GM23338 (cell line): ENCODE data around the gene HMGCLL1. TPM values are rescaled to one million over a fixed set of nuclear protein-coding genes. Genes with fewer than 3 reads are reported as not detected.
A peak's percentile ranks its signal among the peaks of the same experiment; 100 is the strongest.

Experiments
- ATAC-seq: fragments of 200-7000 bp; cut with Tn5 transposase; 3 replicates; pipeline ENCODE4 v1.9.1; 2020
- DNase-seq: peaks from one replicate; pipeline ENCODE4 v3.0.0-alpha.2; 2015; ENCODE audit warnings: low spot score
- H2AFZ ChIP-seq: fragments of 200-600 bp; sonication (generic); 2 replicates; pipeline ENCODE4 v1.8.0; 2016; ENCODE audit warnings: antibody characterized with exemption, mild to moderate bottlenecking, moderate library complexity
- H3F3A ChIP-seq: fragments of 200-600 bp; sonication (generic); replicated peaks from 2 replicates; pipeline ENCODE4 v1.8.0; 2017; ENCODE audit warnings: antibody characterized with exemption, mixed run types, low read depth
- H3K27ac ChIP-seq: fragments of 200-600 bp; sonication (generic); 2 replicates; pipeline ENCODE4 v1.6.1; 2016; ENCODE audit warnings: low read depth
- H3K27me3 ChIP-seq: fragments of 200-600 bp; sonication (generic); 2 replicates; pipeline ENCODE4 v1.8.0; 2016; ENCODE audit warnings: mild to moderate bottlenecking, mixed run types, moderate library complexity; ENCODE audit not compliant: insufficient read depth
- H3K36me3 ChIP-seq: fragments of 200-600 bp; sonication (generic); 2 replicates; pipeline ENCODE4 v1.8.0; 2016; ENCODE audit warnings: mild to moderate bottlenecking; ENCODE audit not compliant: insufficient read depth
- H3K4me1 ChIP-seq: fragments of 200-600 bp; sonication (generic); 2 replicates; pipeline ENCODE4 v1.8.0; 2016; ENCODE audit warnings: mild to moderate bottlenecking, moderate library complexity; ENCODE audit not compliant: insufficient read depth
- H3K4me2 ChIP-seq: fragments of 200-600 bp; sonication (generic); 2 replicates; pipeline ENCODE4 v1.7.1; 2017; ENCODE audit warnings: mixed run types
- H3K4me3 ChIP-seq: fragments of 200-600 bp; sonication (generic); 2 replicates; pipeline ENCODE4 v1.6.1; 2016; ENCODE audit warnings: mixed run types
- H3K79me2 ChIP-seq: fragments of 200-600 bp; sonication (generic); replicated peaks from 2 replicates; pipeline ENCODE4 v1.8.0; 2017; ENCODE audit warnings: mild to moderate bottlenecking; ENCODE audit not compliant: insufficient read depth
- H3K9me2 ChIP-seq: fragments of 200-600 bp; sonication (generic); 2 replicates; pipeline ENCODE4 v1.8.0; 2017; ENCODE audit not compliant: insufficient read depth
- H4K20me1 ChIP-seq: fragments of 200-600 bp; sonication (generic); replicated peaks from 2 replicates; pipeline ENCODE4 v1.8.0; 2017; ENCODE audit warnings: mild to moderate bottlenecking; ENCODE audit not compliant: insufficient read depth
- H3K27ac Mint-ChIP-seq: 2 replicates; pipeline ENCODE4 v1.8.0; 2020; ENCODE audit warnings: inconsistent platforms, mild to moderate bottlenecking, moderate library complexity, mixed read lengths
- H3K27me3 Mint-ChIP-seq: 3 replicates; pipeline ENCODE4 v1.8.0; 2022; ENCODE audit warnings: low read depth, mild to moderate bottlenecking, moderate library complexity, mixed read lengths, inconsistent platforms; ENCODE audit not compliant: insufficient read depth, poor library complexity
- H3K36me3 Mint-ChIP-seq: 3 replicates; pipeline ENCODE4 v1.8.0; 2021; ENCODE audit warnings: low read depth, mild to moderate bottlenecking, inconsistent platforms, moderate library complexity, mixed read lengths
- H3K4me1 Mint-ChIP-seq: 3 replicates; pipeline ENCODE4 v1.8.0; 2020; ENCODE audit warnings: mild to moderate bottlenecking, inconsistent platforms, mixed read lengths
- H3K4me3 Mint-ChIP-seq: 3 replicates; pipeline ENCODE4 v1.8.0; 2021; ENCODE audit warnings: moderate library complexity, mild to moderate bottlenecking, inconsistent platforms, mixed read lengths
- H3K9me3 Mint-ChIP-seq: 3 replicates; pipeline ENCODE4 v1.8.0; 2020; ENCODE audit warnings: moderate library complexity, mild to moderate bottlenecking, inconsistent platforms, mixed read lengths
- CREB1 ChIP-seq: fragments of 250-450 bp; sonication (Bioruptor Pico); IDR thresholded peaks from 2 replicates; pipeline ENCODE4 v1.5.0; 2020; ENCODE audit warnings: low read depth, mild to moderate bottlenecking, moderate library complexity
- STAT1 ChIP-seq: IDR thresholded peaks from one replicate; pipeline ENCODE4 v1.6.1; 2016; ENCODE audit warnings: antibody characterized with exemption; ENCODE audit not compliant: unreplicated experiment
- ZNF331 ChIP-seq: fragments of 250-450 bp; sonication (Bioruptor Pico); IDR thresholded peaks from 2 replicates; pipeline ENCODE4 v1.5.0; 2020; ENCODE audit warnings: low read depth, mild to moderate bottlenecking, moderate library complexity
- polyA plus RNA-seq: library from polyadenylated mRNA; unstranded; fragments of >200 nt; fragmentation: Nextera tagmentation; extraction: Ambion mirVana; gene quantifications from 2 replicates; pipeline ENCODE4 v1.2.1, GENCODE V29; 2016
- total RNA-seq: library from RNA; depleted of rRNA; stranded (reverse); fragments of >200 nt; shearing (Covaris generic); gene quantifications from 2 replicates; pipeline ENCODE4 v1.2.3, GENCODE V29; 2014
- TF ChIP-seq, protein P1 (sequence below), 2 experiments: fragments of 200-600 bp in 1 of 2; sonication (generic) in 1 of 2; conservative IDR thresholded peaks; 2 replicates each; pipeline versions ENCODE4 v1.5.1 to v1.6.1; 2016 to 2017; ENCODE audit warnings: antibody characterized with exemption in 2 of 2, low read depth in 2 of 2, mild to moderate bottlenecking in 2 of 2, moderate library complexity in 1 of 2
- TF ChIP-seq, protein P2 (sequence below): IDR thresholded peaks from 2 replicates; pipeline ENCODE4 v1.6.1; 2016; ENCODE audit warnings: antibody characterized with exemption
- TF ChIP-seq, protein P3 (sequence below): fragments of 250-450 bp; sonication (Bioruptor Pico); IDR thresholded peaks from 2 replicates; pipeline ENCODE4 v1.5.0; 2020; ENCODE audit warnings: mild to moderate bottlenecking, moderate library complexity

Gene HMGCLL1
- total and polyA plus RNA-seq, 2 experiments from 2014 or later: 0.24 TPM; not detected in 1

DNA sequence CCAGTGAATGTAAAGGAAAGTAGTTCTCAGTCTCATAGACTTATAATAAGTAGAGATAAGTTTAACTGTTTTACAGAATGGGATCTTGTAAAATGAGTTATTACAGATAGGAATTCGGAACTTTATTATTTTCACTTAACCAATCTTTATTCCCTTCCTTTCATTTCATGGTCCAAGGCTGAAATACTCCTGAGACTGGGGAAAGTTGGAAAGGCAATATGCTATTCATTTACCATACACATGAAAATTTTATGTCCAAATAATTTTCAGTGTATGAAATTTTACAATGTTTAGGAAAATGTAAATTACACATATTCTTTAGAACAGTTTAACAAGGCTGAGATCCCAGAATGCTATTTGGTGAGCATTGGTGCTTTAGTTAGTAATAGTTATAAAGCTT lies 62.3 kb downstream of the HMGCLL1 start:
- ATAC-seq (no peak), DNase-seq (no peak)
- no peak for TF ChIP-seq STAT1
- TF ChIP-seq ZNF331 (CRISPR knock-in tag): no peak
- TF ChIP-seq, protein P1, sequence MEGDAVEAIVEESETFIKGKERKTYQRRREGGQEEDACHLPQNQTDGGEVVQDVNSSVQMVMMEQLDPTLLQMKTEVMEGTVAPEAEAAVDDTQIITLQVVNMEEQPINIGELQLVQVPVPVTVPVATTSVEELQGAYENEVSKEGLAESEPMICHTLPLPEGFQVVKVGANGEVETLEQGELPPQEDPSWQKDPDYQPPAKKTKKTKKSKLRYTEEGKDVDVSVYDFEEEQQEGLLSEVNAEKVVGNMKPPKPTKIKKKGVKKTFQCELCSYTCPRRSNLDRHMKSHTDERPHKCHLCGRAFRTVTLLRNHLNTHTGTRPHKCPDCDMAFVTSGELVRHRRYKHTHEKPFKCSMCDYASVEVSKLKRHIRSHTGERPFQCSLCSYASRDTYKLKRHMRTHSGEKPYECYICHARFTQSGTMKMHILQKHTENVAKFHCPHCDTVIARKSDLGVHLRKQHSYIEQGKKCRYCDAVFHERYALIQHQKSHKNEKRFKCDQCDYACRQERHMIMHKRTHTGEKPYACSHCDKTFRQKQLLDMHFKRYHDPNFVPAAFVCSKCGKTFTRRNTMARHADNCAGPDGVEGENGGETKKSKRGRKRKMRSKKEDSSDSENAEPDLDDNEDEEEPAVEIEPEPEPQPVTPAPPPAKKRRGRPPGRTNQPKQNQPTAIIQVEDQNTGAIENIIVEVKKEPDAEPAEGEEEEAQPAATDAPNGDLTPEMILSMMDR (conservative IDR thresholded peaks at IDR 0.05; ENCODE audit: low read depth in 2 of 2): no peak
- TF ChIP-seq, protein P2, sequence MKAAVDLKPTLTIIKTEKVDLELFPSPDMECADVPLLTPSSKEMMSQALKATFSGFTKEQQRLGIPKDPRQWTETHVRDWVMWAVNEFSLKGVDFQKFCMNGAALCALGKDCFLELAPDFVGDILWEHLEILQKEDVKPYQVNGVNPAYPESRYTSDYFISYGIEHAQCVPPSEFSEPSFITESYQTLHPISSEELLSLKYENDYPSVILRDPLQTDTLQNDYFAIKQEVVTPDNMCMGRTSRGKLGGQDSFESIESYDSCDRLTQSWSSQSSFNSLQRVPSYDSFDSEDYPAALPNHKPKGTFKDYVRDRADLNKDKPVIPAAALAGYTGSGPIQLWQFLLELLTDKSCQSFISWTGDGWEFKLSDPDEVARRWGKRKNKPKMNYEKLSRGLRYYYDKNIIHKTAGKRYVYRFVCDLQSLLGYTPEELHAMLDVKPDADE: no peak
- Histone ChIP-seq H3K4me2 (no peak overlapping the region), H3K4me3 (no peak overlapping the region), H3K36me3 (no peaks in the 10 kb centered on the region), H4K20me1 (no peaks in the 10 kb centered on the region), H3K4me1 (no peaks in the 10 kb centered on the region), H2AFZ (no peak overlapping the region), H3K79me2 (no peaks in the 10 kb centered on the region), H3K27ac (no peak overlapping the region), H3K27me3 (no peaks in the 10 kb centered on the region), H3K9me2 (no peaks in the 10 kb centered on the region), H3F3A (no peaks in the 10 kb centered on the region)
- H3K4me3 Mint-ChIP-seq: no peak overlapping the region
- no peaks in the 10 kb centered on the region for H3K36me3 Mint-ChIP-seq
- H3K9me3 Mint-ChIP-seq: no peaks in the 10 kb centered on the region
- no peak overlapping the region for H3K27ac Mint-ChIP-seq
- no peaks in the 10 kb centered on the region for H3K4me1 Mint-ChIP-seq
- no peaks in the 10 kb centered on the region for H3K27me3 Mint-ChIP-seq

DNA sequence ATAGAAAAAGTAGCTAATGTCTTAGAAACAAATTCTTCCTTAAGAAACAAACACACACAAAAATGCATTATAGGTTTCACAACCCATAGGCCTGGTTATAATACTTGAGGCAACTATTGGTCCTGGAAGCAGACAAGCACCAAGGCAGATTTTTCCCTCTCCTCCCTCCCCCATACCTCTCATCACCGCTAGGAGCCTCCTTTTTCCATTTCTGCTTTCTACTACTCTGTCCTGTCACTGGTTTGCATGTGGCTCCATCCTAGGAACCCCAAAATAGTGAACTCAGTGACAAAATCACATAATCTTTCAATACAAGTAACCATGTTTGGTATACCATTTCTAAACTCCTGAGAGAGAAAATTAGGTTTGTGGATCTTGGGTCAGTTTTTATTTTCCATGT lies 66.1 kb downstream of the HMGCLL1 start:
- H3F3A ChIP-seq: no peaks in the 10 kb centered on the region
- H2AFZ ChIP-seq: no peak overlapping the region
- H3K9me3 Mint-ChIP-seq: no peaks in the 10 kb centered on the region
- no peaks in the 10 kb centered on the region for H3K27me3 ChIP-seq
- H3K27ac Mint-ChIP-seq: no peak overlapping the region
- no peaks in the 10 kb centered on the region for H3K9me2 ChIP-seq
- no peak overlapping the region for H3K4me2 ChIP-seq
- no peak overlapping the region for H3K27ac ChIP-seq
- DNase-seq: peak; percentile 20
- no peaks in the 10 kb centered on the region for H4K20me1 ChIP-seq
- peak; percentile 44 for ATAC-seq
- no peak overlapping the region for H3K4me3 ChIP-seq
- H3K4me3 Mint-ChIP-seq: no peak overlapping the region
- no peaks in the 10 kb centered on the region for H3K4me1 ChIP-seq
- no peaks in the 10 kb centered on the region for H3K36me3 ChIP-seq
- H3K36me3 Mint-ChIP-seq: no peaks in the 10 kb centered on the region
- no peaks in the 10 kb centered on the region for H3K4me1 Mint-ChIP-seq
- H3K27me3 Mint-ChIP-seq: no peaks in the 10 kb centered on the region
- H3K79me2 ChIP-seq: no peaks in the 10 kb centered on the region
- TF ChIP-seq, protein P3, sequence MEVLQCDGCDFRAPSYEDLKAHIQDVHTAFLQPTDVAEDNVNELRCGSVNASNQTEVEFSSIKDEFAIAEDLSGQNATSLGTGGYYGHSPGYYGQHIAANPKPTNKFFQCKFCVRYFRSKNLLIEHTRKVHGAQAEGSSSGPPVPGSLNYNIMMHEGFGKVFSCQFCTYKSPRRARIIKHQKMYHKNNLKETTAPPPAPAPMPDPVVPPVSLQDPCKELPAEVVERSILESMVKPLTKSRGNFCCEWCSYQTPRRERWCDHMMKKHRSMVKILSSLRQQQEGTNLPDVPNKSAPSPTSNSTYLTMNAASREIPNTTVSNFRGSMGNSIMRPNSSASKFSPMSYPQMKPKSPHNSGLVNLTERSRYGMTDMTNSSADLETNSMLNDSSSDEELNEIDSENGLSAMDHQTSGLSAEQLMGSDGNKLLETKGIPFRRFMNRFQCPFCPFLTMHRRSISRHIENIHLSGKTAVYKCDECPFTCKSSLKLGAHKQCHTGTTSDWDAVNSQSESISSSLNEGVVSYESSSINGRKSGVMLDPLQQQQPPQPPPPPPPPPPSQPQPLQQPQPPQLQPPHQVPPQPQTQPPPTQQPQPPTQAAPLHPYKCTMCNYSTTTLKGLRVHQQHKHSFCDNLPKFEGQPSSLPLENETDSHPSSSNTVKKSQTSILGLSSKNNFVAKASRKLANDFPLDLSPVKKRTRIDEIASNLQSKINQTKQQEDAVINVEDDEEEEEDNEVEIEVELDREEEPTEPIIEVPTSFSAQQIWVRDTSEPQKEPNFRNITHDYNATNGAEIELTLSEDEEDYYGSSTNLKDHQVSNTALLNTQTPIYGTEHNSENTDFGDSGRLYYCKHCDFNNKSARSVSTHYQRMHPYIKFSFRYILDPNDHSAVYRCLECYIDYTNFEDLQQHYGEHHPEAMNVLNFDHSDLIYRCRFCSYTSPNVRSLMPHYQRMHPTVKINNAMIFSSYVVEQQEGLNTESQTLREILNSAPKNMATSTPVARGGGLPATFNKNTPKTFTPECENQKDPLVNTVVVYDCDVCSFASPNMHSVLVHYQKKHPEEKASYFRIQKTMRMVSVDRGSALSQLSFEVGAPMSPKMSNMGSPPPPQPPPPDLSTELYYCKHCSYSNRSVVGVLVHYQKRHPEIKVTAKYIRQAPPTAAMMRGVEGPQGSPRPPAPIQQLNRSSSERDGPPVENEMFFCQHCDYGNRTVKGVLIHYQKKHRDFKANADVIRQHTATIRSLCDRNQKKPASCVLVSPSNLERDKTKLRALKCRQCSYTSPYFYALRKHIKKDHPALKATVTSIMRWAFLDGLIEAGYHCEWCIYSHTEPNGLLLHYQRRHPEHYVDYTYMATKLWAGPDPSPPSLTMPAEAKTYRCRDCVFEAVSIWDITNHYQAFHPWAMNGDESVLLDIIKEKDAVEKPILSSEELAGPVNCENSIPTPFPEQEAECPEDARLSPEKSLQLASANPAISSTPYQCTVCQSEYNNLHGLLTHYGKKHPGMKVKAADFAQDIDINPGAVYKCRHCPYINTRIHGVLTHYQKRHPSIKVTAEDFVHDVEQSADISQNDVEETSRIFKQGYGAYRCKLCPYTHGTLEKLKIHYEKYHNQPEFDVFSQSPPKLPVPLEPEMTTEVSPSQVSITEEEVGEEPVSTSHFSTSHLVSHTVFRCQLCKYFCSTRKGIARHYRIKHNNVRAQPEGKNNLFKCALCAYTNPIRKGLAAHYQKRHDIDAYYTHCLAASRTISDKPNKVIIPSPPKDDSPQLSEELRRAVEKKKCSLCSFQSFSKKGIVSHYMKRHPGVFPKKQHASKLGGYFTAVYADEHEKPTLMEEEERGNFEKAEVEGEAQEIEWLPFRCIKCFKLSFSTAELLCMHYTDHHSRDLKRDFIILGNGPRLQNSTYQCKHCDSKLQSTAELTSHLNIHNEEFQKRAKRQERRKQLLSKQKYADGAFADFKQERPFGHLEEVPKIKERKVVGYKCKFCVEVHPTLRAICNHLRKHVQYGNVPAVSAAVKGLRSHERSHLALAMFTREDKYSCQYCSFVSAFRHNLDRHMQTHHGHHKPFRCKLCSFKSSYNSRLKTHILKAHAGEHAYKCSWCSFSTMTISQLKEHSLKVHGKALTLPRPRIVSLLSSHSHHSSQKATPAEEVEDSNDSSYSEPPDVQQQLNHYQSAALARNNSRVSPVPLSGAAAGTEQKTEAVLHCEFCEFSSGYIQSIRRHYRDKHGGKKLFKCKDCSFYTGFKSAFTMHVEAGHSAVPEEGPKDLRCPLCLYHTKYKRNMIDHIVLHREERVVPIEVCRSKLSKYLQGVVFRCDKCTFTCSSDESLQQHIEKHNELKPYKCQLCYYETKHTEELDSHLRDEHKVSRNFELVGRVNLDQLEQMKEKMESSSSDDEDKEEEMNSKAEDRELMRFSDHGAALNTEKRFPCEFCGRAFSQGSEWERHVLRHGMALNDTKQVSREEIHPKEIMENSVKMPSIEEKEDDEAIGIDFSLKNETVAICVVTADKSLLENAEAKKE: no peak
- TF ChIP-seq, protein P1 (conservative IDR thresholded peaks at IDR 0.05; ENCODE audit: low read depth in 2 of 2): peak; percentile 15 to 46; a peak in 1 of 4 replicates
- TF ChIP-seq CREB1 (CRISPR knock-in tag): no peak
